Muscle layer of colon (tissue), 2 donors: ENCODE measurements around the gene KCNMA1.

ENCODE experiments used
- H3K27ac ChIP-seq: one replicate; pipeline ENCODE4 v1.7.0; 2013; ENCODE audit warnings: low read depth, mild to moderate bottlenecking, low read length, moderate library complexity
- H3K27me3 ChIP-seq, 2 donors: one replicate each; pipeline ENCODE4 v1.7.0; 2013; ENCODE audit warnings: low read length in 2 of 2, mild to moderate bottlenecking in 2 of 2; ENCODE audit not compliant: insufficient read depth in 2 of 2, control insufficient read depth in 1 of 2
- H3K36me3 ChIP-seq: one replicate; pipeline ENCODE4 v1.7.0; 2013; ENCODE audit warnings: mild to moderate bottlenecking, low read length; ENCODE audit not compliant: insufficient read depth
- H3K4me1 ChIP-seq: one replicate; pipeline ENCODE4 v1.7.0; 2013; ENCODE audit warnings: mild to moderate bottlenecking, low read length; ENCODE audit not compliant: insufficient read depth
- H3K4me3 ChIP-seq, 2 donors: one replicate each; pipeline ENCODE4 v1.7.0; 2013; ENCODE audit warnings: low read length in 2 of 2, low read depth in 1 of 2, mild to moderate bottlenecking in 1 of 2, moderate library complexity in 1 of 2
- H3K9ac ChIP-seq: one replicate; pipeline ENCODE4 v1.7.0; 2013; ENCODE audit warnings: low read length
- H3K9me3 ChIP-seq: one replicate; pipeline ENCODE4 v1.7.0; 2013; ENCODE audit warnings: mild to moderate bottlenecking, low read length
- donor health status: abdominal sarcoma.
- donor health status: Adenocarcinoma of cecum.

Gene KCNMA1

GRCh38 chr10:77022671-77023070 is 614.9 kb downstream of the KCNMA1 start:
- Histone ChIP-seq H3K4me1 (no peaks in the 10 kb centered on the region), H3K9ac (no peak overlapping the region), H3K36me3 (peaks cover 17% of the 10 kb centered on the region), H3K9me3 (no peaks in the 10 kb centered on the region), H3K4me3 (no peak overlapping the region), H3K27ac (no peak overlapping the region), H3K27me3 (no peaks in the 10 kb centered on the region)

GRCh38 chr10:77021966-77022490 is 615.6 kb downstream of the KCNMA1 start:
- no peaks in the 10 kb centered on the region for H3K27me3 ChIP-seq
- H3K4me3 ChIP-seq: no peak overlapping the region
- H3K9me3 ChIP-seq: no peaks in the 10 kb centered on the region

GRCh38 chr10:77020426-77021040 is 617.1 kb downstream of the KCNMA1 start:
- Histone ChIP-seq H3K27me3 (no peaks in the 10 kb centered on the region), H3K4me1 (no peaks in the 10 kb centered on the region), H3K9me3 (no peaks in the 10 kb centered on the region), H3K36me3 (peaks cover 16% of the 10 kb centered on the region), H3K27ac (no peak overlapping the region), H3K4me3 (no peak overlapping the region), H3K9ac (no peak overlapping the region)

More at GRCh38 chr10:77021966-77022490, 615.6 kb downstream of the KCNMA1 start:
- no peak overlapping the region for H3K9ac ChIP-seq
- no peak overlapping the region for H3K27ac ChIP-seq
- no peaks in the 10 kb centered on the region for H3K4me1 ChIP-seq
- H3K36me3 ChIP-seq: peaks cover 17% of the 10 kb centered on the region

GRCh38 chr10:77016855-77017254 is 620.8 kb downstream of the KCNMA1 start:
- no peak overlapping the region for H3K4me3 ChIP-seq
- peaks cover 16% of the 10 kb centered on the region for H3K36me3 ChIP-seq
- no peak overlapping the region for H3K9ac ChIP-seq
- H3K9me3 ChIP-seq: no peaks in the 10 kb centered on the region
- H3K27me3 ChIP-seq: no peaks in the 10 kb centered on the region
- no peak overlapping the region for H3K27ac ChIP-seq
- H3K4me1 ChIP-seq: peaks cover 15% of the 10 kb centered on the region

GRCh38 chr10:77016278-77016815 is 621.3 kb downstream of the KCNMA1 start:
- Histone ChIP-seq H3K27me3 (no peaks in the 10 kb centered on the region), H3K9ac (no peak overlapping the region)

GRCh38 chr10:77015360-77015759 is 622.2 kb downstream of the KCNMA1 start:
- H3K9me3 ChIP-seq: no peaks in the 10 kb centered on the region
- H3K36me3 ChIP-seq: peaks cover 23% of the 10 kb centered on the region
- H3K4me1 ChIP-seq: peaks cover 22% of the 10 kb centered on the region
- H3K4me3 ChIP-seq: no peak overlapping the region
- H3K9ac ChIP-seq: no peak overlapping the region
- H3K27ac ChIP-seq: no peak overlapping the region
- H3K27me3 ChIP-seq: no peaks in the 10 kb centered on the region

More at GRCh38 chr10:77016278-77016815, 621.3 kb downstream of the KCNMA1 start:
- Histone ChIP-seq H3K27ac (no peak overlapping the region), H3K9me3 (no peaks in the 10 kb centered on the region), H3K4me3 (no peak overlapping the region), H3K4me1 (peaks cover 18% of the 10 kb centered on the region), H3K36me3 (peaks cover 20% of the 10 kb centered on the region)

GRCh38 chr10:77012812-77013500 is 624.7 kb downstream of the KCNMA1 start:
- Histone ChIP-seq H3K27ac (peak overlapping the region; percentile 61), H3K4me1 (peaks cover 22% of the 10 kb centered on the region), H3K9ac (no peak overlapping the region), H3K36me3 (peaks cover 18% of the 10 kb centered on the region), H3K27me3 (no peaks in the 10 kb centered on the region), H3K4me3 (no peak overlapping the region), H3K9me3 (no peaks in the 10 kb centered on the region)

- Histone ChIP-seq H3K27ac (peak overlapping the region; percentile 61), H3K27me3 (no peaks in the 10 kb centered on the region), H3K9me3 (no peaks in the 10 kb centered on the region), H3K9ac (no peak overlapping the region), H3K36me3 (peaks cover 10% of the 10 kb centered on the region), H3K4me3 (no peak overlapping the region), H3K4me1 (peaks cover 22% of the 10 kb centered on the region)
Measured at GRCh38 chr10:77011874-77012811, 625.5 kb downstream of the KCNMA1 start.

GRCh38 chr10:77010430-77010829 is 627.2 kb downstream of the KCNMA1 start:
- Histone ChIP-seq H3K36me3 (peaks cover 14% of the 10 kb centered on the region), H3K4me3 (no peak overlapping the region), H3K27me3 (no peaks in the 10 kb centered on the region), H3K27ac (no peak overlapping the region), H3K9ac (no peak overlapping the region), H3K4me1 (peaks cover 28% of the 10 kb centered on the region), H3K9me3 (no peaks in the 10 kb centered on the region)

GRCh38 chr10:77007834-77008233 is 629.8 kb downstream of the KCNMA1 start:
- peaks cover 47% of the 10 kb centered on the region for H3K4me1 ChIP-seq
- H3K27ac ChIP-seq: no peak overlapping the region
- H3K9ac ChIP-seq: no peak overlapping the region
- H3K9me3 ChIP-seq: no peaks in the 10 kb centered on the region
- no peaks in the 10 kb centered on the region for H3K27me3 ChIP-seq
- H3K36me3 ChIP-seq: peaks cover 14% of the 10 kb centered on the region
- no peak overlapping the region for H3K4me3 ChIP-seq
